ENCODE data around the gene FAM89A. TPM values are rescaled to one million over a fixed set of nuclear protein-coding genes. Genes with fewer than 3 reads are reported as not detected.
A peak's percentile ranks its signal among the peaks of the same experiment; 100 is the strongest.
"Not testable (repeated sequence)": the region's sequence is repeated elsewhere in the genome, so short reads cannot be mapped to it uniquely, and the experiment has no call there.

Gene FAM89A
- total RNA-seq, 2 donors from 2014 or later = 23.5 to 24.7 TPM

GRCh38 chr1:231036416-231036815, 3.6 kb downstream of the FAM89A start:
- peak overlapping the region; percentile 52 for H3K4me3 Mint-ChIP-seq
- H3K9me3 Mint-ChIP-seq = no peaks in the 10 kb centered on the region
- no peaks in the 10 kb centered on the region for H3K36me3 Mint-ChIP-seq
- peak overlapping the region; percentile 14 to 24 for H3K27ac Mint-ChIP-seq
- H3K27me3 Mint-ChIP-seq = peaks cover 3 to 5% of the 10 kb centered on the region in 2 donors
- ATAC-seq (peak; percentile 56 to 69), DNase-seq (ENCODE audit: low spot score) (no peak)
- peaks cover 24 to 33% of the 10 kb centered on the region in 2 donors for H3K4me1 Mint-ChIP-seq (ENCODE audit: low read depth in 2 of 2)

DNA sequence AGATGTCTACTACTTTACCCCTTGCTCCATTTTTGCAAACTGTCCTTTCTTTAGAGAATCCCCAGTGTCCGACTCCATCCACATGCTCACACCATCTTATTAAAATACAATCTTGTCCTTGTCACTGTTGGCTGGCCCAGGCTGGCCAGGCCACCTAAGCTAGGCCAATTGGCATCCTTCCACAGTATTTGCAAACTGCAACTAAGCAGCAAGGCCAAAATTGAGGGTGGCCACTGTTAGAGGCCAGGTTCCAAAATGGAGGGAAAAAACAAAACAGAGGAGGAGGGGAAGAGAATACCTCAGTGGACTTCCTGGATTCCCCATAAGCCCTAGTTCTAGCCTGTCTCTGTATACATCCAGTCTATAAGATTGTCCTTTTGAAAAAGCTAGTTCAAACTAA, 4.3 kb downstream of the FAM89A start:
- peak overlapping the region; percentile 14 to 24 for H3K27ac Mint-ChIP-seq
- no peaks in the 10 kb centered on the region for H3K36me3 Mint-ChIP-seq
- DNase-seq (ENCODE audit: low spot score) = no peak
- no peaks in the 10 kb centered on the region for H3K9me3 Mint-ChIP-seq
- peak overlapping the region; percentile 52 for H3K4me3 Mint-ChIP-seq
- no peak for ATAC-seq
- peaks cover 21 to 29% of the 10 kb centered on the region in 2 donors for H3K4me1 Mint-ChIP-seq (ENCODE audit: low read depth in 2 of 2)
- no peaks in the 10 kb centered on the region for H3K27me3 Mint-ChIP-seq

DNA sequence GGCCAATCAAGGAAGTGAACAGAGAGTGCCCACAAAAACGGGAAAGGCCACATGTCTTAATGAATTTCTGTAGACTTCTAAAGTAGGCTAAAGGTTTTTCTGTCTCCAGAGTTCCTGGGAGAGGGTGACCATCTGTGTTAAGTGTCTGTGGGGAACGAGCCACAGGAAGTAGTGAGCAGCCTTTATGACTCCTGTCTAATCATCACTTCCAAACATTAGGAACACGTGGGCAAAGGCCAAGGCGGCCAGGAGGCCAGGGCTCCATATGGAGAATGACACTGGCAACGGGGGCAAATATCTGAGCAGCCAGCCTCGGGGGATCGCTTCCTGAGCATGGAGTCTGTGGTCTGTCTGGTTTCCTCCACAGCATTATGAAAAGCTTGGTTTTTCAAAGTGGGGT, 7.1 kb downstream of the FAM89A start:
- H3K4me3 Mint-ChIP-seq = no peak overlapping the region
- H3K27ac Mint-ChIP-seq = no peak overlapping the region
- peaks cover 24 to 25% of the 10 kb centered on the region in 2 donors for H3K4me1 Mint-ChIP-seq (ENCODE audit: low read depth in 2 of 2)
- no peaks in the 10 kb centered on the region for H3K36me3 Mint-ChIP-seq
- ATAC-seq = no peak
- no peaks in the 10 kb centered on the region for H3K27me3 Mint-ChIP-seq
- DNase-seq (ENCODE audit: low spot score) = no peak
- H3K9me3 Mint-ChIP-seq = no peaks in the 10 kb centered on the region

DNA sequence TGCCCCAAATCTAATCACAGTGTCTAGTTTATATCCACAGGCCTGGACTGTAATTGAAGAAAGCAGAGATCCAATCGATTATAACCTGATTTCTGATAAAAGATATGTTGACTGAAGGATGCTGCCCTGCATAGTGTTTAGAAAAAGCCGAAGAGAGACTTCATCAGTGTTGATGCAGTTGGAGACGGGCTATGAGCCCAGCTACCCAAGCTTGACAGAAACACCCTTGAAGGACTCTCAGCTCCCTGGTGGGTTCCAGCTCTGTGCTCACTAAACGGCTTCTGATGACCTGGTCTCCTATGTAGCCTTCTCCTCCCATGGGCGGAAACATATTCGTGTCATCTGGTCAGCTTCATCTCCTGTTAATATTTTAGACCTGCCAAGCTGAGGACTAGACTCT, 10.2 kb downstream of the FAM89A start:
- Mint-ChIP-seq H3K36me3 (peaks cover 4% of the 10 kb centered on the region), H3K27ac (no peak overlapping the region), H3K27me3 (no peaks in the 10 kb centered on the region), H3K4me3 (no peak overlapping the region), H3K4me1 (ENCODE audit: low read depth in 2 of 2) (peaks cover 0 to 8% of the 10 kb centered on the region in 2 donors), H3K9me3 (no peaks in the 10 kb centered on the region)
- no peak for ATAC-seq
- DNase-seq (ENCODE audit: low spot score) = no peak

DNA sequence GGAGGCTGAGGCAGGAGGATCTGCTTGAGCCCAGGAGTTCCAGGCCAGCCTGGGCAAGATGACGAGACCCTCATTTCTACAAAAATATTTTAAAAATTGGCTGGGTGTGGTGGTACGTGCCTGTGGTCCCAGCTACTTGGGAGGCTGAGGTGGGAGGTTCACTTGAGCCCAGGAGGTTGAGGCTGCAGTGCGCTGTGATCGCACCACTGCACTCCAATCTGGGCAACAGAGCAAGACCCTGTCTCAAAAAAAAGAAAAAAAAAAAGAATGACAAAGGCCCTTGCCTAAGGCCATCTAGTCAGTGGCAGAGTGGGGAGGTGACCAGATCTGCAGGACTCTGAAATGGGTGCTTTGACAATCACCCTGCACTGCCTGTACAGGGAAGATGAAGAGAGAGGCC, 10.8 kb downstream of the FAM89A start:
- not testable (repeated sequence) for DNase-seq (ENCODE audit: low spot score); H3K27ac Mint-ChIP-seq; H3K9me3 Mint-ChIP-seq; H3K36me3 Mint-ChIP-seq; H3K27me3 Mint-ChIP-seq; ATAC-seq; H3K4me3 Mint-ChIP-seq; H3K4me1 Mint-ChIP-seq (ENCODE audit: low read depth in 2 of 2)

GRCh38 chr1:231028682-231029081, 11.4 kb downstream of the FAM89A start:
- Mint-ChIP-seq H3K4me3 (no peak overlapping the region), H3K27me3 (no peaks in the 10 kb centered on the region), H3K4me1 (ENCODE audit: low read depth in 2 of 2) (peaks cover 0 to 8% of the 10 kb centered on the region in 2 donors), H3K27ac (no peak overlapping the region), H3K36me3 (peaks cover 4% of the 10 kb centered on the region), H3K9me3 (no peaks in the 10 kb centered on the region)
- no peak for ATAC-seq
- DNase-seq (ENCODE audit: low spot score) = no peak

GRCh38 chr1:231027971-231028370, 12.1 kb downstream of the FAM89A start:
- peak overlapping the region in 1 of 2 donors; percentile 26 for H3K27ac Mint-ChIP-seq
- ATAC-seq = no peak
- H3K4me1 Mint-ChIP-seq (ENCODE audit: low read depth in 2 of 2) = peaks cover 0 to 8% of the 10 kb centered on the region in 2 donors
- DNase-seq (ENCODE audit: low spot score) = no peak
- H3K9me3 Mint-ChIP-seq = no peaks in the 10 kb centered on the region
- H3K4me3 Mint-ChIP-seq = no peak overlapping the region
- H3K27me3 Mint-ChIP-seq = no peaks in the 10 kb centered on the region
- H3K36me3 Mint-ChIP-seq = peaks cover 4% of the 10 kb centered on the region

GRCh38 chr1:231027136-231027925, 12.7 kb downstream of the FAM89A start:
- H3K27ac Mint-ChIP-seq = peak overlapping the region in 1 of 2 donors; percentile 26
- peaks cover 4% of the 10 kb centered on the region for H3K36me3 Mint-ChIP-seq
- no peaks in the 10 kb centered on the region for H3K27me3 Mint-ChIP-seq
- peaks cover 0 to 8% of the 10 kb centered on the region in 2 donors for H3K4me1 Mint-ChIP-seq (ENCODE audit: low read depth in 2 of 2)
- no peaks in the 10 kb centered on the region for H3K9me3 Mint-ChIP-seq
- H3K4me3 Mint-ChIP-seq = no peak overlapping the region
- DNase-seq (ENCODE audit: low spot score) (no peak), ATAC-seq (peak in 1 of 2 donors; percentile 24)

- Mint-ChIP-seq H3K27ac (no peak overlapping the region), H3K4me1 (ENCODE audit: low read depth in 2 of 2) (peaks cover 0 to 8% of the 10 kb centered on the region in 2 donors), H3K4me3 (no peak overlapping the region), H3K36me3 (peaks cover 4% of the 10 kb centered on the region), H3K27me3 (no peaks in the 10 kb centered on the region), H3K9me3 (no peaks in the 10 kb centered on the region)
- ATAC-seq (no peak), DNase-seq (ENCODE audit: low spot score) (no peak)
These were observed 13.5 kb downstream of the FAM89A start for GRCh38 chr1:231026576-231026975.

DNA sequence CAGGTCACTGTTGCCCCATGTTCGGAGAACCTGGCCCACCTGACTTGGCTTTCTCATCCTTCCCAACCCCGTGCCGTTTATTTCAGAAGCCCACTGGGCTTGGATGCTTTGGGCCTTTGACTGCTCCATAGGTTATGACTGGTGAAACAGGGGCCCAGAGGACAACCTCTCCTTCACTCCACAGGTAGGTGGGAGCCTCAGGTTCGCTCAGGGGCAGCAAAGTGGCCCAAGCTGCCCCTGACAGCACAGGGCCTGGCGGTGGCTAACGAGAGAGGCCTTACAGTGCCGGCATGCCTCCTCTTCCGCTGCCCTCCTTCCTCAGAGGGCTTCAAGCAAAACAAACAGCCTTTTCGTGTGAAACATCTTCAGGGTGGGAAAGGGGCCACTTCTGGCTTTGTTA, 16.9 kb downstream of the FAM89A start:
- no peak overlapping the region for H3K27ac Mint-ChIP-seq
- H3K4me3 Mint-ChIP-seq = no peak overlapping the region
- no peaks in the 10 kb centered on the region for H3K9me3 Mint-ChIP-seq
- peaks cover 4% of the 10 kb centered on the region for H3K36me3 Mint-ChIP-seq
- DNase-seq (ENCODE audit: low spot score) = no peak
- H3K27me3 Mint-ChIP-seq = no peaks in the 10 kb centered on the region
- H3K4me1 Mint-ChIP-seq (ENCODE audit: low read depth in 2 of 2) = peaks cover 7 to 8% of the 10 kb centered on the region in 2 donors
- no peak for ATAC-seq

DNA sequence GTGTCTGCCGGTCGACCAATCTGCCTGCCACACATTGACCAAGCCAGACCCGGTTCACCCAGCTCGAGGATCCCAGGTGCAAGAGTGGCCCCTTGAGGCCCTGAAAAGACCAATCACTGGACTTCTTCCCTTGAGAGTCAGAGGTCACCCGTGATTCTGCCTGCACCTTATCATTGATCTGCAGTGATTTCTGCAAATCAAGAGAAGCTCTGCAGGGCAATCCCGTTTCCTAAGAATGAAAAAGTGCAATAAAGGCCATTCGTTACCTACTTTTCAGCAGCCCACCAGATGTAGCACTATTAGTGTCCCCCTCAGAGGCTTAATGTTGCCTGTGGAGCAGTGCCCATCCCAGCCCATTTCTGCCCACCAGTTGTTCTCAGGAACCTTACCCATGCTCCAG, 17.5 kb downstream of the FAM89A start:
- H3K9me3 Mint-ChIP-seq; ATAC-seq; H3K36me3 Mint-ChIP-seq; DNase-seq (ENCODE audit: low spot score); H3K4me1 Mint-ChIP-seq (ENCODE audit: low read depth in 2 of 2); H3K4me3 Mint-ChIP-seq; H3K27me3 Mint-ChIP-seq; H3K27ac Mint-ChIP-seq: not testable (repeated sequence)

DNA sequence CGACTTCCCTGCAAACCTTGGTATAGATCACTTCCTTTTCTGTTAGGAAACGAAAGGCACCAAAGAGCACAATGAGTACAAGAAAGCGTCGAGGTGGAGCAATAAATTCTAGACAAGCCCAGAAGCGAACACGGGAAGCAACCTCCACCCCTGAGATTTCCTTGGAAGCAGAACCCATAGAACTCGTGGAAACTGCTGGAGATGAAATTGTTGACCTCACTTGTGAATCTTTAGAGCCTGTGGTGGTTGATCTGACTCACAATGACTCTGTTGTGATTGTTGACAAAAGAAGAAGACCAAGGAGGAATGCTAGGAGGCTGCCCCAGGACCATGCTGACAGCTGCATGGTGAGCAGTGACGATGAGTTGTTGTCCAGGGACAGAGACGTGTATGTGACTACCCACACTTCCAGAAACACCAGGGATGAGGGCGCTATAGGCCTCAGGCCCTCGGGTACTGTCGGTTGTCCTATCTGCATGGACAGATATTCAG, 18.5 kb downstream of the FAM89A start:
- H3K27ac Mint-ChIP-seq = peak overlapping the region in 1 of 2 donors; percentile 53

DNA sequence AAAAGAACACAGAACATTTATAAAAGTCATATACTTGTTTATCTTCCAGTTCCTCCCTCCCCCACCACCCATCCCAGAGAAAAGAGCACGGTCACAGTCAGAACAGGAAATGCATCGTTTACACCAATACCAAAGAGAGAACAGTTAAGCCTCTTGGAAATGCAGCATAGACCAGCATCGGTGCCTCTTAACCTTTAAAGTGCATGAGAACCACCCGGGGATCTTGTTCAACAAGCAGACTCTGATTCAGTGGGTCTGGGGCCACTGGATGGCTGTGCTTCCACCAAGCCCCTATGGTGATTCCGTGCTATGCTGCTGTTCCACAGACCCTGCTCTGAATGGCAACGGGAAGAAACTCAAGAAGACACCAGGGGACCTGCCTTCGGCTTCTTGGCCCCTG, 19.2 kb downstream of the FAM89A start:
- DNase-seq (ENCODE audit: low spot score) (no peak), ATAC-seq (no peak)
- no peaks in the 10 kb centered on the region for H3K27me3 Mint-ChIP-seq
- peaks cover 4 to 7% of the 10 kb centered on the region in 2 donors for H3K4me1 Mint-ChIP-seq (ENCODE audit: low read depth in 2 of 2)
- no peaks in the 10 kb centered on the region for H3K9me3 Mint-ChIP-seq
- H3K36me3 Mint-ChIP-seq = peaks cover 4% of the 10 kb centered on the region
- H3K27ac Mint-ChIP-seq = peak overlapping the region in 1 of 2 donors; percentile 53
- H3K4me3 Mint-ChIP-seq = peak overlapping the region; percentile 47

More for the DNA sequence above, 18.5 kb downstream of the FAM89A start:
- DNase-seq (ENCODE audit: low spot score) (no peak), ATAC-seq (no peak)
- Mint-ChIP-seq H3K9me3 (no peaks in the 10 kb centered on the region), H3K4me1 (ENCODE audit: low read depth in 2 of 2) (peaks cover 4 to 7% of the 10 kb centered on the region in 2 donors), H3K27me3 (no peaks in the 10 kb centered on the region), H3K4me3 (no peak overlapping the region), H3K36me3 (peaks cover 4% of the 10 kb centered on the region)

- DNase-seq (ENCODE audit: low spot score) = no peak
- Mint-ChIP-seq H3K4me1 (ENCODE audit: low read depth in 2 of 2) (peaks cover 4 to 7% of the 10 kb centered on the region in 2 donors), H3K27me3 (no peaks in the 10 kb centered on the region), H3K27ac (peak overlapping the region in 1 of 2 donors; percentile 53), H3K36me3 (peaks cover under 1% of the 10 kb centered on the region), H3K9me3 (no peaks in the 10 kb centered on the region), H3K4me3 (peak overlapping the region; percentile 47)
- ATAC-seq = peak in 1 of 2 donors; percentile 80
These were observed 19.9 kb downstream of the FAM89A start for GRCh38 chr1:231020139-231020601.

All from natural killer cell treated with Interleukin-12 subunit alpha and Interleukin-12 subunit beta and Interleukin-15 and Interleukin-18, amount 100 ng/mL, for 72 hours (primary cell).